GM21825 (cell line): ENCODE measurements around the gene SGF29.
"Not testable (repeated sequence)": the region's sequence is repeated elsewhere in the genome, so short reads cannot be mapped to it uniquely, and the experiment has no call there.

ENCODE experiments used
- ATAC-seq: cut with Tn5 transposase; IDR thresholded peaks from one replicate; pipeline ENCODE4 v1.9.1; 2021; ENCODE audit warnings: mild to moderate bottlenecking, moderate library complexity; ENCODE audit not compliant: unreplicated experiment

SGF29 gene

GRCh38 chr16:28563218-28563617 is 9.5 kb downstream of the SGF29 start:
- ATAC-seq, result no peak

DNA sequence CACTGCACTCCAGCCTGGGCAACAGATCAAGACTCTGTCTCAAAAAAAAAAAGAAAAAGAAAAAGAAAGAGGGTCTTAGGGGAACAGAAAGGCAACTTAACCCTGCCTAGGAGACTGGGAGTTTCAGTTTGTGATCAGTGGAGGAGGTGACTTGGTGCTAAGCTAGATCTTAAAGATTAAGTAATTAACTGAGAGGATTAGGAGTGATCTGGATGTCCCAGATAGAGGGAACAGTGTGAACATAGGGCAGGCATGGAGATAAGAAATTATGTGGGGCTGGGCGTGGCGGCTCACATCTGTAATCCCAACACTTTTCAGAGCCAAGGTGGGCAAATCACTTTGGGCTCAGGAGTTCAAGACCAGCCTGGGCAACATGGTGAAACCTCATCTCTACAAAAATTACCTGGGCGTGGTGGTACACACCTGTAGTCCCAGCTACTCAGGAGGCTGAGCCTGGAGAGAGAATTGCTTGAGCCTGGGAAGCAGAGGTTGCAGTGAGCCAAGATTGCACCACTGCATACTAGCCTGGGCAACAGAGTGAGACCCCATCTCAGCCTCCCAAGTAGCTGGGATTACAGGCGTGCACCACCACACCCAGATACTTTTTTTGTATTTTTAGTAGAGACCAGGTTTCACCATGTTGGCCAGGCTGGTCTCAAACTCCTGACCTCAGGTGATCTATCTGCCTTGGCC is 12.7 kb downstream of the SGF29 start:
- ATAC-seq, result not testable (repeated sequence)

GRCh38 chr16:28567292-28567691 is 13.6 kb downstream of the SGF29 start:
- ATAC-seq, result no peak

DNA sequence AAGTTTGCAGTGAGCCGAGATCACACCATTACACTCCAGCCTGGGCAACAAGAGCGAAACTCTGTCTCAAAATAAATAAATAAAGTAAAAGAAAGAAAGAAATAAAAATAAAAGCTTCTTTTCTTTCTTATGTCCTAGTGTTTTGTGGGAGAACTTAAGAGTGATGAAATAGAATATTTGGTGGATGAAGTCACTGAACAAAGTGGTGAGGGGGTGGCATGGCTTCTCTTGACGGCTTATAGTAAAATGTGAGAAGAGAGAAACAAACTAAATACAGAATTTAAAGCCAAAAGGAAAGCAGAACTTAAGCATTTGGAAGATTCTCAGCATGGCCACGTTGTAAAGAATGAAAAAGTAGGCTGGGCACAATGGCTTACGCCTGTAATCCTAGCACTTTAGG is 15.3 kb downstream of the SGF29 start:
- ATAC-seq, result no peak

- no peak for ATAC-seq
These were observed 16.4 kb downstream of the SGF29 start for GRCh38 chr16:28569968-28570752.

DNA sequence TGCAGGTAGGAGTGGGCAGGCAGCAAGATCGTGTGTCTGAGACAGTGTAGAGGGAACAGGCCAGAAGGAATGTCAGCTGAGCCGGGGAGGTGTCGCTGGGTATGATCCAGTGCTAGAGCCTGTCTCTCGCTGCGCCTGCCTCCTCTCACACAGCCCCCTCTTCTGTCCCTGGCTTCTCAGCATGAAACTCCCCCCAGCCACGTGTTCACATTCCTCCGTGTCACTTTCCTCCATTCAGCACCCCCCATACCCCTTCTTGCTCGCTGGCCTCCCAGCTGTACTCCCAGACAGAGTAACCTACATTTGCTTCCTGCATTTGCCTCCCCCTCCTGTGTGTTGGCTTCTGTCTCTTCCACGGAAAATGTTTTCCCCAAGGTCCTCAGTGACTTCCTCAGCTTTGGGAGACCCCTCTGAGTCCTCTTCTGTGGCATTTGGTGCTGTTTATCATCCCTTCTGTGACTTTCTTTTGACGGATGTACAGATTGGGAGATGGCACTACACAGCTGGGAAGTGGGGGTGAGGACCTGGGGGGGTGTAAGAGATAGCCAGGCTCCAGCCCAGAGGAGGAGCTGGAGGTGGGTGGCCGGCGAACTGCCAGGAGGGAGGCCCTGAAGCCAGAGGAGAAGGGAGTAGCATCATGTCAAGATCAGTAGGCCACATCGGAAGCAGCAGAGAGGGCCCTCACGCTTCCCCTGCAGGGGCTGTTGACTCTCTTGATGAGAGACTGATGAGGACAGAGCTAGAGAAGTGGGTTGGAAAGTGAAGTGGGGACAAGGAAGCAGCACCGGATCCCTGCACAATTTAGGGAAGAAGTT is 19.2 kb downstream of the SGF29 start:
- ATAC-seq, result no peak

GRCh38 chr16:28573738-28574718 is 20.3 kb downstream of the SGF29 start:
- no peak for ATAC-seq

- ATAC-seq, result no peak
These were observed 21.2 kb downstream of the SGF29 start for GRCh38 chr16:28574925-28575324.

DNA sequence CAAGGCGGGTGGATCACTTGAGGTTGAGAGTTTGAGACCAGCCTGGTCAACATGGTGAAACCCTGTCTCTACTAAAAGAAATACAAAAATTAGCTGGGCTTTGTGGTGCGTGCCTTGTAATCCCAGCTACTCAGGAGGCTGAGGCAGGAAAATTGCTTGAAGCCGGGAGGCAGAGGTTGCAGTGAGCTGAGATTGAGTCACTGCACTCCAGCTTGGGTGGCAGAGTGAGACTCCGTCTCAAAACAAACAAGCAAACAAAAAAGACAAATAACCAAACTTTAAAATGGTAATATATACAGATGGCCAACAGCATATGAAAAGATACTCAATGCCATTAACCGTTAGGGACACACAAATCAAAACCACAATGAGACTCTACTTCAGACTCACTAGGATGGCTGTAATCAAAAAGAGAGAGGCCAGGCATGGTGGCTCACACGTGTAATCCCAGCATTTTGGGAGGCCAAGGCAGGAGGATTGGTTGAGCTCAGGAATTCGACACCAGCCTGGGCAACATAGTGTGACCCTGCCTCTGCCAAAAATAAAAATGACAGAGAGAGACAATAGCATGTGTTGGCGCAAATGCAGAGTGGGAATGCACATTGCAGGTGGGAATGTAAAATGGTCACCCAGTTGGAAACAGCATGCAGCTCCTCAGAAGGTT is 21.9 kb downstream of the SGF29 start:
- no peak for ATAC-seq

DNA sequence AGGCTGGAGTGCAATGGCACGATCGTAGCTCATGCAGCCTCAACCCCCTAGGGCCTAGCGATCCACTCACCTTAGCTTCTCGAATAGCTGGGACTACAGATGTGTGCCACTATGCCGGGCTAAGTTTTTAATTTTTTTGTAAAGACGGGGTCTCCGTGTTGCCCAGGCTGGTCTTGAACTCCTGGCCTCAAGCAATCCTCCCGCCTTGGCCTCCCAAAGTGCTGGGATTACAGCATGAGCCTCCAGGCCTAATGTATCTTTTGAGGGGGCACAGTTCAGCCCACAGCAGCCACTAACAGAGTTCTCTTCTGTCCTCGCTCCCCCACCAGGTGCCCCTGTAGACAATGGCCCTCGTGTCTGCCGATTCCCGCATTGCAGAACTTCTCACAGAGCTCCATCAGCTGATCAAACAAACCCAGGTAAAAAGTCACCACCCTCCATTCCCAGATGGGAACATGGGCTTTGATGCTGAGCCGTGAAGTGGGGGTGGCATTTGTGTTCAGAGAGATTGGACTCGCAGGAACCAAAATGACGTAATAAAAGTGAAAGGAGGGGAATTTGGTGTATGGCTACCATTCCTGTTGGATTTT is 27.1 kb downstream of the SGF29 start:
- ATAC-seq, result no peak

GRCh38 chr16:28585674-28586073 is 32.0 kb downstream of the SGF29 start:
- no peak for ATAC-seq

GRCh38 chr16:28586466-28586865 is 32.7 kb downstream of the SGF29 start:
- no peak for ATAC-seq

DNA sequence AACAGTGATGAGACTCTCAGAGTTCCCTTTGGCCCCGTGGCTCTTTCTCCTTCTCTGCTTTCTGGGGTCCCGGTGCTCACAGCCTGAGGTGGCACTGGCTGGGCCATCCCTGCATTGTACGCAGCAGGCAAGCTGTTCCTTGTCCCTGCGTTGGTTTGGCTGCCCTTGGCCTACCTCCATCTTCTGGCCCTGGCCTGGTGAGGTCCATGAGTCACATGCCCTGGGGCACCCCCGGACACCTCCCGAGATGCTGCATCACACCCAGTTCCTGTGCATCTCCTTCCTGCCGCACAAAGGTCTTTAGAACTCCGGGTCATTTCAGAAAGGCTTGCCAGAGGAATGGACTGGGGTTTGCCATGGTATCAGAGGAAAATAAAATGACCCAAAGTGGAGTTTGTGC is 33.7 kb downstream of the SGF29 start:
- no peak for ATAC-seq

DNA sequence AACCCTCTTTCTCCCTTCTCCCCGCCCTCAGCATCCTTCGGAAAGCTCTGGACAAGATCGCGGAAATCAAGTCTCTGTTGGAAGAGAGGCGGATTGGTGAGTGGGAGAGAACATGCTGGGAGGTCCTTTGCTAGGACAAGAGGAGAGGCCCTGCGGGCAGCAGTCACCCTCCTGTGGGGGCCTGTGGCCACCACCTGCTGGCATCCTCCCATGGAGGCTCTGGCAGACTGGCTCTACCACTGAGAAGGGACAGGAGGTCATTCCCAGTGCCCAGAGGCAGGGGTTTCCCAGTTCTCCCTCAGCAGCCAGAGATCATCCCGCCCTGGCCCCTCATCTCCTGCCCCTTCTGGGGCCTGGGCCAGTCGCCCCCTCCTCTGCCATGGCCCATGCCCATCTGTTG is 35.3 kb downstream of the SGF29 start:
- no peak for ATAC-seq

DNA sequence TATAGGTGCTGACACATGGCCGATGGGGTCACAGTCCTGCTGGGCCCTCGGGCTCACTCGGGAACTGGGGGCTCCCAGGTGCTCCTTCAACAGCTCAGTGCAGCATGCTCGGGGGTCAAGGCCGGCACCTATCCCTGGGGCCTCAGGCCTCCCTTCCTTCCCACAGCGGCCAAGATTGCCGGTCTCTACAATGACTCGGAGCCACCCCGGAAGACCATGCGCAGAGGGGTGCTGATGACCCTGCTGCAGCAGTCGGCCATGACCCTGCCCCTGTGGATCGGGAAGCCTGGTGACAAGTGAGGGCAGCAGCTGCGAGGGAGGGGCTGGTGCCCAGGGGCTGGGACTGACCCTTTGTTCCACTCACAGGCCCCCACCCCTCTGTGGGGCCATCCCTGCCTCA is 36.2 kb downstream of the SGF29 start:
- ATAC-seq, result no peak

- ATAC-seq, result no peak
These were observed 36.9 kb downstream of the SGF29 start for GRCh38 chr16:28590384-28591340.

DNA sequence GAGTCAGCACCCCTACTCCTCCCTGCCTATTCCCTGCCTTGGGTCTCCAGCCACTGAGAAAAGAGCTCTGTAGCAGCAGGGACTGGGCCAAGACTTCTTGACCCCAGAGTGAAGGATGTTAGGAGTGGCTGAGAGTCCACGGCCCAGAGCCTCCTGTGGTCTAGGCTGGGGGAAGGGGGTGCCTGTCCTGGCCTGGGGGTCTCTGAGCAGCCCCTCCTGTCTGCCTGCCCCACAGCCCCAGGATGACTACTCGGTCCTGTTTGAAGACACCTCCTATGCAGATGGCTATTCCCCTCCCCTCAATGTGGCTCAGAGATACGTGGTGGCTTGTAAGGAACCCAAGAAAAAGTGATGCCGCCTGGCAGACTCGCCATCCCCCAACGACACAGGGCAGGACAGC is 37.6 kb downstream of the SGF29 start:
- ATAC-seq, result no peak

GRCh38 chr16:28592511-28592910 is 38.8 kb downstream of the SGF29 start:
- no peak for ATAC-seq
